T-helper 1 cell (primary cell): ENCODE data around the gene RTL10.

Experiments used
- DNase-seq, 5 donors: peaks; one replicate each; pipeline ENCODE4 v3.0.0-alpha.2; 2012 to 2020

Gene RTL10

GRCh38 chr22:19821523-19822300 is 33.0 kb downstream of the RTL10 start:
- DNase-seq: no peak

GRCh38 chr22:19820880-19821522 is 33.7 kb downstream of the RTL10 start:
- no peak for DNase-seq

- no peak for DNase-seq
Observed at GRCh38 chr22:19819911-19820879, 34.5 kb downstream of the RTL10 start.

- no peak for DNase-seq
Observed at GRCh38 chr22:19819208-19819910, 35.3 kb downstream of the RTL10 start.

GRCh38 chr22:19818324-19819207 is 36.1 kb downstream of the RTL10 start:
- DNase-seq: no peak

GRCh38 chr22:19816372-19817119 is 38.1 kb downstream of the RTL10 start:
- no peak for DNase-seq

- DNase-seq: no peak
Observed at GRCh38 chr22:19815823-19816290, 38.8 kb downstream of the RTL10 start.

- no peak for DNase-seq
Observed at GRCh38 chr22:19815093-19815822, 39.4 kb downstream of the RTL10 start.

- no peak for DNase-seq
Observed at GRCh38 chr22:19814428-19814827, 40.2 kb downstream of the RTL10 start.

GRCh38 chr22:19812910-19813309 is 41.8 kb downstream of the RTL10 start:
- no peak for DNase-seq

- DNase-seq: no peak
Observed at GRCh38 chr22:19811811-19812771, 42.6 kb downstream of the RTL10 start.

GRCh38 chr22:19811211-19811621 is 43.5 kb downstream of the RTL10 start:
- no peak for DNase-seq

GRCh38 chr22:19810381-19811201 is 44.1 kb downstream of the RTL10 start:
- DNase-seq: peak in 1 of 5 donors; percentile 9

- DNase-seq: no peak
Observed at GRCh38 chr22:19809741-19810140, 44.9 kb downstream of the RTL10 start.

- DNase-seq: no peak
Observed at GRCh38 chr22:19808873-19809478, 45.7 kb downstream of the RTL10 start.

- DNase-seq: no peak
Observed at GRCh38 chr22:19807914-19808872, 46.5 kb downstream of the RTL10 start.
